ENCODE measurements around the gene GJC1.
"Not testable (repeated sequence)": the region's sequence is repeated elsewhere in the genome, so short reads cannot be mapped to it uniquely, and the experiment has no call there.

GJC1 gene

DNA sequence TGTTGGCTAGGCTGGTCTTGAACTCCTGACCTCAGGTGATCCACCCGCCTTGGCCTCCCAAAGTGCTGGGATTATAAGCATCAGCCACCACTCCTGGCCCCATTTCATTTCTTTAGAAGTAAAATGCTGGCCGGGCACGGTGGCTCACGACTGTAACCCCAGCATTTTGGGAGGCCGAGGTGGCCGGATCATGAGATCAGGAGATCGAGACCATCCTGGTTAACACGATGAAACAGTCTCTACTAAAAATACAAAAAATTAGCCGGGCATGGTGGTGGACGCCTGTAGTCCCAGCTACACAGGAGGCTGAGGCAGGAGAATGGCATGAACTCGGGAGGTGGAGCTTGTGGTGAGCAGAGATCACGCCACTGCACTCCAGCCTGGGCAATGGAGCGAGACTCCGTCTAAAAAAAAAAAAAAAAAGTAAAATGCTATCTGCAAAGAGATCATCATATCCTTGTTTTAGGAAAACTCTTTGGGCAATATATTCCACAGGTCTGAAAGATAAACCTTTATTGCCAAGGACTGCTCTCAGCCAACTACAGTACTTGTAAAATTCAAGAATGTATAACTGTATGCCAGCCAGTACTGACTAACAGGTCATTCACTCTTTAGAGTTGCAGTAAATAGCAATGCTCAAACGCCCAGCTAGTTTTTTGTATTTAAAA is 3.8 kb downstream of the GJC1 start:
- TF ChIP-seq, protein P1, sequence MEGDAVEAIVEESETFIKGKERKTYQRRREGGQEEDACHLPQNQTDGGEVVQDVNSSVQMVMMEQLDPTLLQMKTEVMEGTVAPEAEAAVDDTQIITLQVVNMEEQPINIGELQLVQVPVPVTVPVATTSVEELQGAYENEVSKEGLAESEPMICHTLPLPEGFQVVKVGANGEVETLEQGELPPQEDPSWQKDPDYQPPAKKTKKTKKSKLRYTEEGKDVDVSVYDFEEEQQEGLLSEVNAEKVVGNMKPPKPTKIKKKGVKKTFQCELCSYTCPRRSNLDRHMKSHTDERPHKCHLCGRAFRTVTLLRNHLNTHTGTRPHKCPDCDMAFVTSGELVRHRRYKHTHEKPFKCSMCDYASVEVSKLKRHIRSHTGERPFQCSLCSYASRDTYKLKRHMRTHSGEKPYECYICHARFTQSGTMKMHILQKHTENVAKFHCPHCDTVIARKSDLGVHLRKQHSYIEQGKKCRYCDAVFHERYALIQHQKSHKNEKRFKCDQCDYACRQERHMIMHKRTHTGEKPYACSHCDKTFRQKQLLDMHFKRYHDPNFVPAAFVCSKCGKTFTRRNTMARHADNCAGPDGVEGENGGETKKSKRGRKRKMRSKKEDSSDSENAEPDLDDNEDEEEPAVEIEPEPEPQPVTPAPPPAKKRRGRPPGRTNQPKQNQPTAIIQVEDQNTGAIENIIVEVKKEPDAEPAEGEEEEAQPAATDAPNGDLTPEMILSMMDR (IDR thresholded peaks at IDR 0.05; ENCODE audit: low read depth, low read length), result no peak
- no peak overlapping the region for H3K4me3 ChIP-seq (replicated peaks in 1 of 2; ENCODE audit: low read depth in 2 of 2, low read length in 2 of 2)
- peak in 1 of 2 donors; percentile 71 for DNase-seq (ENCODE audit: low read depth in 2 of 2)

DNA sequence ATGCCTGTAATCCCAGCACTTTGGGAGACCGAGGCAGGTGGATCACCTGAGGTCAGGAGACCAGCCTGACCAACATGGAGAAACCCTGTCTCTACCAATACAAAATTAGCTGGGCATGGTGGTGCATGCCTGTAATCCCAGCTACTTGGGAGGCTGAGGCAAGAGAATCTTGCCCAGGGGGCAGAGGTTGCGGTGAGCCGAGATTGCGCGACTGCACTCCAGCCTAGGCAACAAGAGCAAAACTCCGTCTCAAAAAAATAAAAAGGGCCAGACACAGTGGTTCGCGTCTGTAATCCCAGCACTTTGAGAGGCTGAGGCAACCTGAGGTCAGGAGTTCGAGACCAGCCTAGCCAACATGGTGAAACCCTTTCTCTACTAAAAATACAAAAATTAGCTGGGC is 4.9 kb downstream of the GJC1 start:
- H3K4me3 ChIP-seq (replicated peaks in 1 of 2; ENCODE audit: low read depth in 2 of 2, low read length in 2 of 2); DNase-seq (ENCODE audit: low read depth in 2 of 2): not testable (repeated sequence)

DNA sequence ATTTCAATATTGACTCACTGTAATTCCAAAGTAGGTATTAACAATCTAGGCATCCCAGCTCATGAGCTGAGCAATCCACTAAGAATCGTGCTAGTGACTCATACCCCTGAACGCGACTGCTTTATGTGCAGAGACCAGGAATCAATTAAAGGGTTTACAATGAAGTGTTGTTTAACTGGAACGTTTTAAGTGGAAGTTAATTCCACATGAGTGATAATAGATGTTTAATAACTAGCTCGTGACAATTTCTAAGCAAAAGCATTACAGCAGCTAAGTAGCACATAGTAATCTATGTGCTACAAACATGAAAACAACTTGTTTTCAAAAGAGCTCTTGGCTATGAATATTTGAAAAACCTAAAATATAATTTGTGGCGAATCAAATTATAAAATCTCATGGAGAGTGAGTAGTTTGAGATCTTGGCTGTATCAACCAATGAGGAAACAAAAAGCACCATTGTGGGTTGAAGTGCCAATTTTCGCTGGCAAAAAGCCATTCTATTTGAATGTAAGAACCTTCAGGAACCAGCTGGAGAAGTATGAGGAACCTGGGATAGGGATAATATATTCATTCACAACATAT is 9.4 kb downstream of the GJC1 start:
- peak; percentile 72 to 92 for DNase-seq (ENCODE audit: low read depth in 2 of 2)
- TF ChIP-seq, protein P1 (IDR thresholded peaks at IDR 0.05; ENCODE audit: low read depth, low read length), result no peak
- peak overlapping the region in 1 of 2 donors; percentile 2 for H3K4me3 ChIP-seq (replicated peaks in 1 of 2; ENCODE audit: low read depth in 2 of 2, low read length in 2 of 2)

DNA sequence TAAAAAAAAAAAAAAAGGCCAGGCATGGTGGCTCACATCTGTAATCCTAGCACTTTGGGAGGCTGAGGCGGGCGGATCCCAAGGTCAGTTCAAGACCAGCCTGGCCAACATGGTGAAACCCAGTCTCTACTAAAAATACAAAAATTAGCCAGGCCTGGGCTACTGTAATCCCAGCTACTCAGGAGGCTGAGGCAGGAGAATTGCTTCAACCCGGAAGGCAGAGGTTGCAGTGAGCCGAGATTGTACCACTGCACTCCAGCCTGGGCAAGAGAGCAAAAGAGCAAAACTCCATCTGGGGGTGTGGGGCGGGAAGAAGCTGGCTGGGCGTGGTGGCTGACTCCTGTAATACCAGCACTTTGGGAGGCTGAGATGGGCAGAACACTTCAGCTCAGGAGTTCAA is 11.6 kb downstream of the GJC1 start:
- DNase-seq (ENCODE audit: low read depth in 2 of 2), result not testable (repeated sequence)

DNA sequence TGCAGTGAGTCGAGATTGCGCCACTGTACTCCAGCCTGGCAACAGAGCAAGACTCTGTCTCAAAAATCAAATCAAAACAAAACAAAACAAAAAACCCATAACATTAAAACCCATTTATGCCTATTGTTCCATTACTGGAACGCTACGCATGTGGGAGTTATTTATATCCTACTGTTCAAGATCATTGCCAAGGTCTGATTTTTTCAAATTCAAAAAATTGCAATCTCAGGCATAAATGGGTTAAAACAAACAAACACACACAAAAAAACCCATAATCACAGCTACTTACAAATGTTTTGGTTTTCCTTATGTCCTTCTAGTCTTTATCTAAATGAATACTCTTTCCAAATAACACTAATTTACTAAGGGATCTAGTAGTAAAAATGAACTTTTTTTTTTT is 17.8 kb downstream of the GJC1 start:
- no peak overlapping the region for H3K4me3 ChIP-seq (replicated peaks in 1 of 2; ENCODE audit: low read depth in 2 of 2, low read length in 2 of 2)
- TF ChIP-seq, protein P1 (IDR thresholded peaks at IDR 0.05; ENCODE audit: low read depth, low read length), result no peak
- DNase-seq (ENCODE audit: low read depth in 2 of 2), result no peak

More for the DNA sequence above, 11.6 kb downstream of the GJC1 start:
- not testable (repeated sequence) for H3K4me3 ChIP-seq (replicated peaks in 1 of 2; ENCODE audit: low read depth in 2 of 2, low read length in 2 of 2)

DNA sequence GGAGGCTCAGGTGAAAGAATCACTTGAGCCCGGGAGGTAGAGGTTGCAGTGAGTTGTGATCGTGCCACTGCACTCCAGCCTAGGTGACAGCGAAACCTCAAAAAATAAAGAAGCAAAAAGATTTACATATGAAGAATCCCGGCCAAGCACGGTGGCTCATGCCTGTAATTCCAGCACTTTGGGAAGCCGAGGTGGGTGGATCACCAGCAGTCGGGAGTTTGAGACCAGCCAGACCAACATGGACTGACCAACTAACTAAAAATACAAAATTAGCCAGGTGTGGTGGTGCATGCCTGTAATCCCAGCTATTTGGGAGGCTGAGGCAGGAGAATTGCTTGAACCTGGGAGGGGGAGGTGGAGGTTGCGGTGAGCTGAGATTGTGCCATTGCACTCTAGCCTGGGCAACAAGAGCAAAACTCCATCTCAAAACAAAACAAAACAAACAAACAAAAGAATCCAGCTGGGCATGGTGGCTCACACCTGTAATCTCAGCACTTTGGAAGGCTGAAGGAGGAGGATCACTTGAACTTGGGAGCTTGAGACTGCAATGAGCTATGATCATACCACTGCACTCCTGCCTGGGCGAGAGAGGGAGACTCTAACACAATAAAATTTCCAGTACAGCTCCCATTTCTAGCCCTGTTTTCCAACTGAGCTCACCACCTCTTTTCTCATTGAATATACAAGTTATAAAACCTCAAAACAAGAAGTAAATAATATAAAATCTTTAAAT is 21.3 kb downstream of the GJC1 start:
- DNase-seq (ENCODE audit: low read depth in 2 of 2); H3K4me3 ChIP-seq (replicated peaks in 1 of 2; ENCODE audit: low read depth in 2 of 2, low read length in 2 of 2): not testable (repeated sequence)

DNA sequence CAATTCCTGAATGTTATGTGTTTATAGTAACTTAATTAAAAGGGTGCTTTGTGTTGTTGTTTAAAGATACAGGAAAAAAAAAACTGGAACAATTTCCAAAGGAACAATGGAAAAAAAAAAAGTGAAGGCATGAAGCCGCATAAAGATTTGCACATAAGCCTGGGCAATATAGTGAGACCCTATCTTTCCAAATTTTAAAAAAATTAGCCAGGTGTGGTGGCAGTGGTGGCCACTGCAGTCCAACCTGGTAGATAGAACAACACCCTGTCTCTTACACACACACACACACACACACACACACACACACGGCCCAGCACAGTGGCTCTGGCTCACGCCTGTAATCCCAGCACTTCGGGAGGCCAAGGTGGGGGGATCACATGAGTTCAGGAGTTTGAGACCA is 21.9 kb downstream of the GJC1 start:
- no peak overlapping the region for H3K4me3 ChIP-seq (replicated peaks in 1 of 2; ENCODE audit: low read depth in 2 of 2, low read length in 2 of 2)
- TF ChIP-seq, protein P1 (IDR thresholded peaks at IDR 0.05; ENCODE audit: low read depth, low read length), result no peak
- no peak for DNase-seq (ENCODE audit: low read depth in 2 of 2)

DNA sequence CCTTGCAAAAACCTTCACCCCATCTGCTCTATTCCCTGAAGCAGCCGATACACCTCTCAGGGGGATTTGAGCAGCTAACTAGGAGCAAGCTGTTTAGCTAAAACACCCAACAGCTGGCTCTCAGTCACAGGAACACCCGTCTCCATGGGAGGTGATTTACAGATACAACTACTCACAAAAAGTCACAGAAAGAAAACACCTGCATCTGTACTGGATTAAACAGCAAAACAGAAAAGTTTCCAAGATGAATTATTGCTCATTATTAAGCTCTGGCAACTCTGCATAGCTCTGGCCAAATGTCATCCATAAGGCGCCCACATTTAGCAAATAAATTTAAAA is 22.3 kb downstream of the GJC1 start:
- TF ChIP-seq, protein P1 (IDR thresholded peaks at IDR 0.05; ENCODE audit: low read depth, low read length), result no peak
- H3K4me3 ChIP-seq (replicated peaks in 1 of 2; ENCODE audit: low read depth in 2 of 2, low read length in 2 of 2), result no peak overlapping the region
- DNase-seq (ENCODE audit: low read depth in 2 of 2), result peak in 1 of 2 donors; percentile 27
